ENCODE results near the gene FKBP9. TPM values are rescaled to one million over a fixed set of nuclear protein-coding genes. Genes with fewer than 3 reads are reported as not detected.

The FKBP9 gene
- total and polyA plus RNA-seq, 2 donors (not counting 3 experiments of a cell fraction or from before 2014, with no cell fraction given): 88.7 to 124 TPM

- ChIA-PET CTCF (interaction anchor here (3.5 kb wide), 1 partner anchor 101 kb away, joined by 13 read pairs; no protein-coding TSS in a partner anchor), POLR2A (interaction anchor here (0.5 kb wide), 1 partner anchor 154 kb away, joined by 5 read pairs; no protein-coding TSS in a partner anchor)
- intact Hi-C loops (cut with micrococcal nuclease): no loop called here
These were observed 9.7 kb upstream of the FKBP9 start for GRCh38 chr7:32947420-32947983.

More at GRCh38 chr7:32947420-32947983, 9.7 kb upstream of the FKBP9 start:
- Histone ChIP-seq H3K4me1 (ENCODE audit: control insufficient read depth, extremely low read depth, insufficient read depth, low read length) (no peaks in the 10 kb centered on the region), H4K20me1 (replicated peaks; ENCODE audit: control insufficient read depth, extremely low read depth, insufficient read depth, low read length) (no peaks in the 10 kb centered on the region), H3K4me2 (ENCODE audit: insufficient read depth, low read length) (no peak overlapping the region), H3K9me1 (replicated peaks; ENCODE audit: control insufficient read depth, extremely low read depth, insufficient read depth, low read length) (no peaks in the 10 kb centered on the region), H3K27me3 (ENCODE audit: control insufficient read depth in 2 of 2, insufficient read depth in 2 of 2, low read length in 2 of 2) (no peaks in the 10 kb centered on the region), H3K9ac (replicated peaks; ENCODE audit: extremely low read depth, insufficient read depth, low read length) (no peak overlapping the region), H2AFZ (ENCODE audit: low read depth, low read length) (no peak overlapping the region), H3K4me3 (replicated peaks in 1 of 3; ENCODE audit: insufficient read depth in 1 of 3, low read depth in 1 of 3, low read length in 3 of 3) (no peak overlapping the region), H3K79me2 (ENCODE audit: control insufficient read depth, insufficient read depth, low read length) (no peaks in the 10 kb centered on the region), H3K36me3 (ENCODE audit: control insufficient read depth in 2 of 2, extremely low read depth in 1 of 2, insufficient read depth in 2 of 2, low read length in 2 of 2) (no peaks in the 10 kb centered on the region), H3K9me3 (replicated peaks; ENCODE audit: control insufficient read depth, insufficient read depth, low read length) (peaks cover 5% of the 10 kb centered on the region), H3K27ac (ENCODE audit: insufficient read depth, low read depth, low read length) (no peak overlapping the region)
- no TSS peak for BruUV-seq (replicated peaks)
- TF ChIP-seq, protein P1, sequence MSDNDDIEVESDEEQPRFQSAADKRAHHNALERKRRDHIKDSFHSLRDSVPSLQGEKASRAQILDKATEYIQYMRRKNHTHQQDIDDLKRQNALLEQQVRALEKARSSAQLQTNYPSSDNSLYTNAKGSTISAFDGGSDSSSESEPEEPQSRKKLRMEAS (IDR thresholded peaks at IDR 0.05; ENCODE audit: insufficient read depth, insufficient read length): no peak
- no peak for TF ChIP-seq GATA2 (IDR thresholded peaks at IDR 0.05; ENCODE audit: insufficient read depth, insufficient read length, low read depth, low read length)
- no peak for TF ChIP-seq MYC (IDR thresholded peaks at IDR 0.05; ENCODE audit: low read depth, low read length)
- TF ChIP-seq, protein P2, sequence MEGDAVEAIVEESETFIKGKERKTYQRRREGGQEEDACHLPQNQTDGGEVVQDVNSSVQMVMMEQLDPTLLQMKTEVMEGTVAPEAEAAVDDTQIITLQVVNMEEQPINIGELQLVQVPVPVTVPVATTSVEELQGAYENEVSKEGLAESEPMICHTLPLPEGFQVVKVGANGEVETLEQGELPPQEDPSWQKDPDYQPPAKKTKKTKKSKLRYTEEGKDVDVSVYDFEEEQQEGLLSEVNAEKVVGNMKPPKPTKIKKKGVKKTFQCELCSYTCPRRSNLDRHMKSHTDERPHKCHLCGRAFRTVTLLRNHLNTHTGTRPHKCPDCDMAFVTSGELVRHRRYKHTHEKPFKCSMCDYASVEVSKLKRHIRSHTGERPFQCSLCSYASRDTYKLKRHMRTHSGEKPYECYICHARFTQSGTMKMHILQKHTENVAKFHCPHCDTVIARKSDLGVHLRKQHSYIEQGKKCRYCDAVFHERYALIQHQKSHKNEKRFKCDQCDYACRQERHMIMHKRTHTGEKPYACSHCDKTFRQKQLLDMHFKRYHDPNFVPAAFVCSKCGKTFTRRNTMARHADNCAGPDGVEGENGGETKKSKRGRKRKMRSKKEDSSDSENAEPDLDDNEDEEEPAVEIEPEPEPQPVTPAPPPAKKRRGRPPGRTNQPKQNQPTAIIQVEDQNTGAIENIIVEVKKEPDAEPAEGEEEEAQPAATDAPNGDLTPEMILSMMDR (IDR thresholded peaks at IDR 0.05; ENCODE audit: extremely low read depth in 1 of 2, insufficient read depth in 1 of 2, low read depth in 1 of 2, low read length in 2 of 2): no peak
- TF ChIP-seq JUN (IDR thresholded peaks at IDR 0.05; ENCODE audit: borderline replicate concordance, insufficient read depth, insufficient read length, low read depth): no peak
- TF ChIP-seq POLR2AphosphoS5 (IDR thresholded peaks at IDR 0.05; ENCODE audit: insufficient read depth, low read depth, low read length): no peak
- no peak for FAIRE-seq
- dilution Hi-C loops (cut with MboI; ENCODE audit: extremely low pct_ligation_motif_present, low sequenced_read_pairs): no loop called here
- no peak for DNase-seq (ENCODE audit: low read depth, low spot score)

Data from endothelial cell of umbilical vein (primary cell).